T-cell (primary cell): ENCODE results near the gene CREB3L2. TPM values are rescaled to one million over a fixed set of nuclear protein-coding genes. Genes with fewer than 3 reads are reported as not detected.
"Not testable (repeated sequence)": the region's sequence is repeated elsewhere in the genome, so short reads cannot be mapped to it uniquely, and the experiment has no call there.

Experiments used
- ATAC-seq, 4 experiments: fragments of 200-7000 bp in 3 of 4; fragments of 150-1000 bp in 1 of 4; cut with Tn5 transposase; replicated peaks in 1 of 4; 1 replicate in 3 of 4; 2 replicates in 1 of 4; pipeline ENCODE4 v1.10.0; 2021; ENCODE audit warnings: moderate library complexity in 3 of 4, mild to moderate bottlenecking in 2 of 4, moderate number of reproducible peaks in 1 of 4
- CTCF ChIA-PET, 2 donors: fragments of 300-600 bp; sonication (Branson Sonifier 250); formaldehyde crosslinking; loops; one replicate each; lab custom pipeline; 2022; ENCODE audit warnings: antibody characterized with exemption in 2 of 2; lab: Charles Lee
- POLR2A ChIA-PET, 2 donors: fragments of 300-600 bp; sonication (Branson Sonifier 250); formaldehyde crosslinking; loops; one replicate each; lab custom pipeline; 2022; ENCODE audit warnings: antibody characterized with exemption in 2 of 2; lab: Charles Lee
- DNase-seq, 35 experiments: peaks; one replicate each; pipeline versions ENCODE4 v3.0.0 to v3.0.0-alpha.2; 2013 to 2023
- H3K27ac ChIP-seq: one replicate; pipeline ENCODE4 v1.5.1; 2013; ENCODE audit warnings: low read length
- H3K27me3 ChIP-seq, 2 experiments: replicated peaks in 1 of 2; 1 replicate in 1 of 2; 2 replicates in 1 of 2; pipeline versions ENCODE4 v1.6.1 to v1.7.0; 2013; ENCODE audit warnings: low read length in 1 of 2, mixed read lengths in 1 of 2; ENCODE audit not compliant: control insufficient read depth in 2 of 2, insufficient read depth in 2 of 2; ENCODE audit errors: extremely low read depth in 1 of 2
- H3K36me3 ChIP-seq, 2 donors: 1 replicate in 1 of 2; 2 replicates in 1 of 2; pipeline versions ENCODE4 v1.6.1 to v1.7.0; 2013; ENCODE audit warnings: low read length in 1 of 2; ENCODE audit not compliant: control insufficient read depth in 2 of 2, insufficient read depth in 1 of 2; ENCODE audit errors: extremely low read depth in 1 of 2
- H3K4me1 ChIP-seq, 2 experiments: 1 replicate in 1 of 2; 2 replicates in 1 of 2; pipeline versions ENCODE4 v1.6.1 to v1.7.0; 2013; ENCODE audit warnings: low read length in 2 of 2, mixed read lengths in 1 of 2; ENCODE audit not compliant: insufficient read depth in 2 of 2, control insufficient read depth in 1 of 2; ENCODE audit errors: extremely low read depth in 1 of 2
- H3K4me3 ChIP-seq, 2 donors: 1 replicate in 1 of 2; 2 replicates in 1 of 2; pipeline versions ENCODE4 v1.5.1 to v1.7.0; 2013; ENCODE audit warnings: mild to moderate bottlenecking in 2 of 2, low read length in 1 of 2, moderate library complexity in 1 of 2; ENCODE audit not compliant: control insufficient read depth in 1 of 2; ENCODE audit errors: extremely low read depth in 1 of 2
- H3K9me3 ChIP-seq: 2 replicates; pipeline ENCODE4 v1.7.0; 2013
- H3K27ac Mint-ChIP-seq, 2 donors: one replicate each; pipeline ENCODE4 v1.8.0; 2020 to 2021; ENCODE audit warnings: mild to moderate bottlenecking in 2 of 2, mixed read lengths in 2 of 2
- H3K27me3 Mint-ChIP-seq, 2 donors: one replicate each; pipeline ENCODE4 v1.8.0; 2021 to 2022; ENCODE audit warnings: mixed read lengths in 2 of 2
- H3K36me3 Mint-ChIP-seq: one replicate; pipeline ENCODE4 v1.8.0; 2021; ENCODE audit warnings: mixed read lengths
- H3K4me1 Mint-ChIP-seq, 3 donors: one replicate each; pipeline ENCODE4 v1.8.0; 2020 to 2022; ENCODE audit warnings: mixed read lengths in 3 of 3, mild to moderate bottlenecking in 1 of 3
- H3K4me3 Mint-ChIP-seq, 3 donors: one replicate each; pipeline ENCODE4 v1.8.0; 2020 to 2022; ENCODE audit warnings: mild to moderate bottlenecking in 3 of 3, mixed read lengths in 3 of 3, moderate library complexity in 3 of 3
- H3K9me3 Mint-ChIP-seq, 3 donors: one replicate each; pipeline ENCODE4 v1.8.0; 2020 to 2022; ENCODE audit warnings: mixed read lengths in 3 of 3
- WGBS: methylation state at CpG from one replicate; pipeline ENCODE4 v1.1.5; 2013; ENCODE audit warnings: missing lambda C conversion rate; ENCODE audit not compliant: insufficient coverage; 5-methylcytosine and 5-hydroxymethylcytosine counted together
- total RNA-seq, 35 experiments: library from RNA in 6 of 35; stranded (reverse) in 6 of 35; fragments of 120-200 nt in 1 of 35; gene quantifications; one replicate each; pipeline versions ENCODE4 v1.2.1 to v1.2.4 and lab custom pipeline; 2013 to 2026

The CREB3L2 gene
- total RNA-seq, 5 donors from 2014 or later (not counting 1 experiment from before 2014, with no cell fraction given), result 21.1 to 40.8 (median 28.9) TPM

- H3K36me3 Mint-ChIP-seq, POLR2A ChIA-PET: not testable (repeated sequence)
- peaks cover 9 to 20% of the 10 kb centered on the region in 2 donors for H3K27me3 Mint-ChIP-seq
Observed at GRCh38 chr7:137832990-137833389, 168.9 kb downstream of the CREB3L2 start.

GRCh38 chr7:137832382-137832781 lies 169.5 kb downstream of the CREB3L2 start:
- no peaks in the 10 kb centered on the region for H3K9me3 ChIP-seq
- no peaks in the 10 kb centered on the region for H3K36me3 ChIP-seq
- H3K4me3 Mint-ChIP-seq, result no peak overlapping the region
- peaks cover 8 to 19% (median 12%) of the 10 kb centered on the region in 3 donors for H3K9me3 Mint-ChIP-seq
- no peaks in the 10 kb centered on the region for H3K4me1 Mint-ChIP-seq
- H3K4me1 ChIP-seq, result no peaks in the 10 kb centered on the region
- WGBS, result 80% methylated on average over 1 of the region's 2 CpGs
- POLR2A ChIA-PET, result no interaction called here
- no peaks in the 10 kb centered on the region for H3K36me3 Mint-ChIP-seq
- peaks cover 15 to 19% of the 10 kb centered on the region in 2 donors for H3K27me3 Mint-ChIP-seq
- CTCF ChIA-PET, result no interaction called here
- H3K27ac Mint-ChIP-seq, result no peak overlapping the region
- no peak overlapping the region for H3K27ac ChIP-seq
- DNase-seq (no peak), ATAC-seq (no peak)
- H3K27me3 ChIP-seq, result peaks cover 2 to 3% of the 10 kb centered on the region in 2 experiments
- no peak overlapping the region for H3K4me3 ChIP-seq

More at GRCh38 chr7:137832990-137833389, 168.9 kb downstream of the CREB3L2 start:
- ATAC-seq, H3K27ac ChIP-seq, H3K4me3 ChIP-seq, CTCF ChIA-PET, H3K27ac Mint-ChIP-seq, H3K4me1 ChIP-seq, H3K27me3 ChIP-seq, H3K4me3 Mint-ChIP-seq, H3K9me3 ChIP-seq, H3K4me1 Mint-ChIP-seq, H3K36me3 ChIP-seq, DNase-seq: not testable (repeated sequence)
- peaks cover 8 to 19% (median 12%) of the 10 kb centered on the region in 3 donors for H3K9me3 Mint-ChIP-seq
- WGBS, result 67% methylated on average over 1 of the region's 2 CpGs

DNA sequence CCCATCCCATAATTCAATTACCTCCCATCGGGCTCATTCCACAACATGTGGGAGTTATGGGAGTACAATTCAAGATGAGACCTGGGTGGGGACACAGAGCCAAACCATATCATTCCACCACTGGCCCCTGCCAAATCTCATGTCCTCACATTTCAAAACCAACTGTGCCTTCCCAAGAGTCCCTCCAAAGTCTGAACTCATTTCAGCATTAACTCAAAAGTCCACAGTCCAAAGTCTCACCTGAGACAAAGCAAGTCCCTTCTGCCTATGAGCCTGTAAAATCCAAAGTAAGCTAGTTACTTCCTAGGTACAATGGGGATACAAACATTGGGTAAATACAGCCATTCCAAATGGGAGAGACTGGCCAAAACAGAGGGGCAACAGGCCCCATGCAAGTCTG lies 170.3 kb downstream of the CREB3L2 start:
- H3K9me3 ChIP-seq, H3K36me3 Mint-ChIP-seq, H3K4me1 Mint-ChIP-seq, H3K27me3 ChIP-seq, H3K36me3 ChIP-seq, H3K4me1 ChIP-seq, CTCF ChIA-PET, H3K4me3 Mint-ChIP-seq, H3K4me3 ChIP-seq, H3K27ac ChIP-seq, ATAC-seq, DNase-seq, POLR2A ChIA-PET, H3K27ac Mint-ChIP-seq: not testable (repeated sequence)
- Mint-ChIP-seq H3K9me3 (peaks cover 8 to 19% (median 12%) of the 10 kb centered on the region in 3 donors), H3K27me3 (peaks cover 18 to 19% of the 10 kb centered on the region in 2 donors)
- WGBS, result no CpG with 5 or more reads among the region's 1 CpG

- Histone ChIP-seq H3K27me3 (peaks cover 0 to 3% of the 10 kb centered on the region in 2 experiments), H3K4me1 (no peaks in the 10 kb centered on the region), H3K27ac (no peak overlapping the region), H3K36me3 (no peaks in the 10 kb centered on the region), H3K4me3 (no peak overlapping the region), H3K9me3 (no peaks in the 10 kb centered on the region)
- H3K9me3 Mint-ChIP-seq, result peaks cover 8 to 19% (median 12%) of the 10 kb centered on the region in 3 donors
- no peak overlapping the region for H3K27ac Mint-ChIP-seq
- H3K4me1 Mint-ChIP-seq, result no peaks in the 10 kb centered on the region
- WGBS, result 85% methylated on average over 2 of the region's 7 CpGs
- CTCF ChIA-PET, result interaction anchor here in 1 of 2 donors (0.6 kb wide), 1 partner anchor 182 kb away, joined by 3 read pairs; no protein-coding TSS in a partner anchor
- POLR2A ChIA-PET, result no interaction called here
- H3K4me3 Mint-ChIP-seq, result no peak overlapping the region
- DNase-seq (no peak), ATAC-seq (no peak)
- H3K27me3 Mint-ChIP-seq, result peaks cover 12% of the 10 kb centered on the region in 2 donors
- no peaks in the 10 kb centered on the region for H3K36me3 Mint-ChIP-seq
Observed at GRCh38 chr7:137829337-137829992, 172.4 kb downstream of the CREB3L2 start.

DNA sequence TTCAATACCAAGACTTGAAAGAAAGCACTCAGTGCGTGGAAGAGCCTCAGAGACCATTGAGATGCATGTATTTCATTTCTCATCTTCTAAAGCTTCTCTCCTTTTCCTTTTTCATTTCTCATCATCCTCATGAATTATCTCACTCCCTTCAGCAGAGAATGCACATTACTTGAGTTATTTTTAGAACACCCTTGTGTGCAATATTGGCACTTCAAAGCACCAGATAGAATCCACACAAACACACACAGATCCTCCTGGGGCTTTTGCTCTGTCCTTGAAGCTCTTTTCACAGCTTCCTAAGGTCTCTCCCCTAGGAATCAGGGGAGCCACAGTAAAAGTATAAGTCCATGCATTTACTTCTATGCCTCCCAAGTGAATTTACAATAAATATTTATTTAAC lies 173.4 kb downstream of the CREB3L2 start:
- no peaks in the 10 kb centered on the region for H3K4me1 Mint-ChIP-seq
- no peak for ATAC-seq

GRCh38 chr7:137825489-137825888 lies 176.4 kb downstream of the CREB3L2 start:
- ChIA-PET CTCF (no interaction called here), POLR2A (no interaction called here)
- Histone ChIP-seq H3K4me1 (no peaks in the 10 kb centered on the region), H3K36me3 (no peaks in the 10 kb centered on the region), H3K27ac (no peak overlapping the region), H3K9me3 (no peaks in the 10 kb centered on the region), H3K4me3 (no peak overlapping the region), H3K27me3 (peaks cover 3 to 7% of the 10 kb centered on the region in 2 experiments)
- Mint-ChIP-seq H3K27me3 (peaks cover 12 to 17% of the 10 kb centered on the region in 2 donors), H3K36me3 (no peaks in the 10 kb centered on the region), H3K4me3 (no peak overlapping the region), H3K27ac (no peak overlapping the region), H3K9me3 (peaks cover 0 to 3% (median 0%) of the 10 kb centered on the region in 3 donors), H3K4me1 (no peaks in the 10 kb centered on the region)
- DNase-seq (no peak), ATAC-seq (no peak)
- WGBS, result 46% methylated on average over 2 of the region's 3 CpGs

More for the DNA sequence above, 173.4 kb downstream of the CREB3L2 start:
- Histone ChIP-seq H3K4me3 (no peak overlapping the region), H3K4me1 (no peaks in the 10 kb centered on the region), H3K36me3 (no peaks in the 10 kb centered on the region), H3K27me3 (peaks cover 0 to 3% of the 10 kb centered on the region in 2 experiments), H3K27ac (no peak overlapping the region), H3K9me3 (no peaks in the 10 kb centered on the region)
- H3K9me3 Mint-ChIP-seq, result peaks cover 8 to 17% (median 9%) of the 10 kb centered on the region in 3 donors
- 75% methylated on average over 1 of the region's 1 CpG for WGBS
- no peak overlapping the region for H3K27ac Mint-ChIP-seq
- no peak for DNase-seq
- peaks cover 12% of the 10 kb centered on the region in 2 donors for H3K27me3 Mint-ChIP-seq
- POLR2A ChIA-PET, result no interaction called here
- CTCF ChIA-PET, result no interaction called here
- H3K36me3 Mint-ChIP-seq, result no peaks in the 10 kb centered on the region
- H3K4me3 Mint-ChIP-seq, result no peak overlapping the region
